ENCODE results near the gene STUM. TPM values are rescaled to one million over a fixed set of nuclear protein-coding genes. Genes with fewer than 3 reads are reported as not detected.

The STUM gene
- polyA plus RNA-seq, 2 of the 4 experiments (the other 2 are of a cell fraction) = not detected

DNA sequence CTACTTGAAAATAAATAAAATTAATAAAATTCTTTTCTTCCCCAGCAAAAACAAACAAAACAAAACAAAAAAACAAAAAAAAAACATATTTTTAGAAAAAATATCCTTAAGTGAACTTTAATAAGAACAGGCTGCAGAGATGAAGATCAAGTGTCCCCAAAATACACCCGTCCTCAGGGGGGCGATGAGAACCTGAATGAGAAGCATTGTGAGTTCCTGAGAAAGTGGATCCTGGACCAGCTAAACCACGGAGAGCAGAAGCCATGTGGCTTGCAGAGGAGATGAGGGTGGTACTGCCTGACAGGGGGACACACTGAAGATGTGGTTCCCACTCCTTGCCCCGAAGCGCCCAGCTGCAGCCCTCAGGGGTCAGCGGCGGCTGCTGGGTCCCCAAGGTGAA lies 101.2 kb downstream of the STUM start:
- ATAC-seq = peak in 1 of 2 experiments; percentile 19; a peak in 1 of 6 replicates
- peak in 1 of 2 experiments; percentile 28 for DNase-seq (ENCODE audit: low read depth in 1 of 2, low spot score in 1 of 2)
- ChIA-PET POLR2A (no interaction called here), CTCF (interaction anchor here (1.2 to 3.0 kb wide), 3 partner anchors 9 to 157 kb away, joined by 3 to 18 read pairs (median 4); no protein-coding TSS in a partner anchor)
- Histone ChIP-seq H3K4me1 (no peaks in the 10 kb centered on the region), H3K27ac (no peak overlapping the region), H3K4me3 (no peak overlapping the region), H3K4me2 (no peak overlapping the region), H3K9me3 (no peaks in the 10 kb centered on the region)
- FAIRE-seq = no peak
- TF ChIP-seq HOXA7 (CRISPR knock-in tag; IDR thresholded peaks at IDR 0.05) = no peak
- no peak for TF ChIP-seq TFCP2L1 (CRISPR knock-in tag; IDR thresholded peaks at IDR 0.05)
- TF ChIP-seq GATA3 (IDR thresholded peaks at IDR 0.05; ENCODE audit: borderline replicate concordance) = no peak
- no peak for TF ChIP-seq FOSB (CRISPR knock-in tag; IDR thresholded peaks at IDR 0.05)
- TF ChIP-seq TP53 (CRISPR knock-in tag; IDR thresholded peaks at IDR 0.05) = no peak
- no peak for TF ChIP-seq RARB (CRISPR knock-in tag; IDR thresholded peaks at IDR 0.05)
- TF ChIP-seq MYC (IDR thresholded peaks at IDR 0.05; ENCODE audit: borderline replicate concordance, low read length) = no peak
- TF ChIP-seq, protein P1, sequence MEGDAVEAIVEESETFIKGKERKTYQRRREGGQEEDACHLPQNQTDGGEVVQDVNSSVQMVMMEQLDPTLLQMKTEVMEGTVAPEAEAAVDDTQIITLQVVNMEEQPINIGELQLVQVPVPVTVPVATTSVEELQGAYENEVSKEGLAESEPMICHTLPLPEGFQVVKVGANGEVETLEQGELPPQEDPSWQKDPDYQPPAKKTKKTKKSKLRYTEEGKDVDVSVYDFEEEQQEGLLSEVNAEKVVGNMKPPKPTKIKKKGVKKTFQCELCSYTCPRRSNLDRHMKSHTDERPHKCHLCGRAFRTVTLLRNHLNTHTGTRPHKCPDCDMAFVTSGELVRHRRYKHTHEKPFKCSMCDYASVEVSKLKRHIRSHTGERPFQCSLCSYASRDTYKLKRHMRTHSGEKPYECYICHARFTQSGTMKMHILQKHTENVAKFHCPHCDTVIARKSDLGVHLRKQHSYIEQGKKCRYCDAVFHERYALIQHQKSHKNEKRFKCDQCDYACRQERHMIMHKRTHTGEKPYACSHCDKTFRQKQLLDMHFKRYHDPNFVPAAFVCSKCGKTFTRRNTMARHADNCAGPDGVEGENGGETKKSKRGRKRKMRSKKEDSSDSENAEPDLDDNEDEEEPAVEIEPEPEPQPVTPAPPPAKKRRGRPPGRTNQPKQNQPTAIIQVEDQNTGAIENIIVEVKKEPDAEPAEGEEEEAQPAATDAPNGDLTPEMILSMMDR (IDR thresholded peaks at IDR 0.05) = peak; percentile 24; the same call in 1 of the 3 replicates
- TF ChIP-seq EP300 (IDR thresholded peaks at IDR 0.05) = no peak
- no peak for TF ChIP-seq HEYL (CRISPR knock-in tag; IDR thresholded peaks at IDR 0.05)
- TF ChIP-seq, protein P2, sequence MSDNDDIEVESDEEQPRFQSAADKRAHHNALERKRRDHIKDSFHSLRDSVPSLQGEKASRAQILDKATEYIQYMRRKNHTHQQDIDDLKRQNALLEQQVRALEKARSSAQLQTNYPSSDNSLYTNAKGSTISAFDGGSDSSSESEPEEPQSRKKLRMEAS (IDR thresholded peaks at IDR 0.05) = no peak
- TF ChIP-seq RAD21 (conservative IDR thresholded peaks at IDR 0.05 in 1 of 2, IDR thresholded peaks at IDR 0.05 in 1 of 2) = peak in 1 of 2 experiments; percentile 33; a peak in 2 of 5 replicates
- 85% methylated on average over 7 of the region's 7 CpGs for WGBS (ENCODE audit: missing lambda C conversion rate)

DNA sequence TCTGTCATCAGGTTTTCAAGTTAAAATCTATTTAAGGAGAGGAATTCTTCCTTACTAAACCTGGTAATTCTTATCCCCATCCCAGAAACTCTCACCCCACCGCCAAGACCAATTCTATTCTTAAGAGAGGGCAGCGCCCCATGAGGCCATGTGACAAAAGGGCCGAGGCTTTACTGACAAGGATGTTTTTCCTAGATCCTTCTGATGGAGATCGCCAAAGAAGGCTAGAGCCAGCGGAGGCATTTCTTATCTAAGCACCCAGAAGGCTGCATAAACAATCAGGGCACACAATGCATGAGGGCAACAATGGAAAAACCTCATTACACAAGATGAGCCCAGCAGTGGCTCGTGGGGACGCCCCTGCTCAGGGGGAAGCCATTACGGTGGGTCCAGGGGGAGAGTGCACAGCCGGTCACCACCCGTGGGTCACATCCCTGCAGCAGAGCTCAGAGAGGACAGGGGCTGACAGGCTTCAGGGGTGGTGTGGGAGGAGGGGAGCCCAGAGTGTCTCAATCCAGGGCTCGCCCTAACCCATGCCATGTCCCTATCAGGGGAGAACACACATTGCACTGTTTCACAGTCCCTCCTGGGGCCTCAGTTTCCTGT lies 101.8 kb downstream of the STUM start:
- no peaks in the 10 kb centered on the region for H3K9me3 ChIP-seq
- DNase-seq (ENCODE audit: low read depth in 1 of 2, low spot score in 1 of 2) (no peak), FAIRE-seq (no peak), ATAC-seq (no peak)
- WGBS (ENCODE audit: missing lambda C conversion rate) = 86% methylated on average over 10 of the region's 11 CpGs
- POLR2A ChIA-PET = no interaction called here
- no peak overlapping the region for H3K4me3 ChIP-seq
- H3K4me1 ChIP-seq = 0 out of 3 replicates have a peak, but pooled peaks cover under 1% of the 10 kb centered on the region
- no peak overlapping the region for H3K4me2 ChIP-seq
- no peak overlapping the region for H3K27ac ChIP-seq
- TF ChIP-seq NR3C1 (IDR thresholded peaks at IDR 0.05) = no peak
- TF ChIP-seq, protein P3, sequence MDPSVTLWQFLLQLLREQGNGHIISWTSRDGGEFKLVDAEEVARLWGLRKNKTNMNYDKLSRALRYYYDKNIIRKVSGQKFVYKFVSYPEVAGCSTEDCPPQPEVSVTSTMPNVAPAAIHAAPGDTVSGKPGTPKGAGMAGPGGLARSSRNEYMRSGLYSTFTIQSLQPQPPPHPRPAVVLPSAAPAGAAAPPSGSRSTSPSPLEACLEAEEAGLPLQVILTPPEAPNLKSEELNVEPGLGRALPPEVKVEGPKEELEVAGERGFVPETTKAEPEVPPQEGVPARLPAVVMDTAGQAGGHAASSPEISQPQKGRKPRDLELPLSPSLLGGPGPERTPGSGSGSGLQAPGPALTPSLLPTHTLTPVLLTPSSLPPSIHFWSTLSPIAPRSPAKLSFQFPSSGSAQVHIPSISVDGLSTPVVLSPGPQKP (IDR thresholded peaks at IDR 0.05; ENCODE audit: low read depth, low read length) = no peak
- TF ChIP-seq, protein P4, sequence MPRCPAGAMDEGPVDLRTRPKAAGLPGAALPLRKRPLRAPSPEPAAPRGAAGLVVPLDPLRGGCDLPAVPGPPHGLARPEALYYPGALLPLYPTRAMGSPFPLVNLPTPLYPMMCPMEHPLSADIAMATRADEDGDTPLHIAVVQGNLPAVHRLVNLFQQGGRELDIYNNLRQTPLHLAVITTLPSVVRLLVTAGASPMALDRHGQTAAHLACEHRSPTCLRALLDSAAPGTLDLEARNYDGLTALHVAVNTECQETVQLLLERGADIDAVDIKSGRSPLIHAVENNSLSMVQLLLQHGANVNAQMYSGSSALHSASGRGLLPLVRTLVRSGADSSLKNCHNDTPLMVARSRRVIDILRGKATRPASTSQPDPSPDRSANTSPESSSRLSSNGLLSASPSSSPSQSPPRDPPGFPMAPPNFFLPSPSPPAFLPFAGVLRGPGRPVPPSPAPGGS (IDR thresholded peaks at IDR 0.05) = no peak
- no peak for TF ChIP-seq EHF (CRISPR knock-in tag; IDR thresholded peaks at IDR 0.05)
- TF ChIP-seq, protein P1 (IDR thresholded peaks at IDR 0.05) = no peak
- no peak for TF ChIP-seq HOXB5 (CRISPR knock-in tag; IDR thresholded peaks at IDR 0.05)
- CTCF ChIA-PET = interaction anchor here (1.1 to 3.0 kb wide), 6 partner anchors 8 to 24 kb away, joined by 3 to 18 read pairs (median 4); no protein-coding TSS in a partner anchor

All from A549 (cell line).